DMS79 treated with DMSO at 0.1 percent for 48 hours (cell line): ENCODE data around the gene SUGP2.

Source experiments
- DNase-seq: peaks from one replicate; lab custom pipeline; 2025; lab: John Stamatoyannopoulos, UW

The SUGP2 gene

DNA sequence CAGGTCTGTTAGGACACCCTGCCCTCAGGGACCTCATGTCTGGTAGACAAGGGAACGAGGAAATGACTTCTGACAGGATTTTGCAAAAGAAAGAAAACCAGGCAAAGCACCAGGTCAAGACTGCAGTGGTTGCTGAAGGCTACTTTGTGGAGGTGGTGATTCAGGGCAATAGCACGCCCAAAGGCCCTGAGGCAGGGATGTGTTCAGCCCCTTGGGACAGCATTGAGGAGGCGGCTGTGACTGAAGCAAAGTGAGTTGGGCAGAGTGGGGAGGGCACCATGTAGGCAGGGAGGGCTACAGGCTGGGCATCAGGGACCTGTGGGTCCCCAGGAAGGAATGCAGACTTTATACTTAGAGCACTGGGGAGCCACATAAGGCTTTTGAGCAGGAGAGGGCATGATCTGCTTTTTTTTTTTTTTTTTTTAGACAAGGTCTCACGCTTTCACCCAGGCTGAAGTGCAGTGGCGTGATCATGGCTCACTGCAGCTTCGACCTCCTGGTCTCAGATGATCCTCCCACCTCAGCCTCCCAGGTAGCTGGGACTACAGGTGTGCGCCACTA is 81.5 kb downstream of the SUGP2 start:
- no peak for DNase-seq

DNA sequence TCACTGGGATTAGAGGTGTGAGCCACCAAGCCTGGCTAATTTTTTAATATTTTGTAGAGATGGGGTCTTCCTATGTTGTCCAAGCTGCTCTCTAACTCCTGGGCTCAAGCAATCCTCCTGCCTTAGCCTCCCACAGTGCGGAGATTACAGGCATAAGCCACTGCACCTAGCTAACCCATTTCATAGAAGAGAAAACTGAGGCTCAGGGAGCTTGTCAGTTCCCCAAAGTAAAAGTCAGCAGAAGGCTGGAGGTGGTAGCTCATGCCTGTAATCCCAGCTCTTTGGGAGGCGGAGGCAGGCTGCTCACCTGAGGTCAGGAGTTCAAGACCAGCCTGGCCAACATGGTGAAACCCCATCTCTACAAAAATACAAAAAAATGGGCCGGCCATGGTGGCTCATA is 83.5 kb downstream of the SUGP2 start:
- no peak for DNase-seq

DNA sequence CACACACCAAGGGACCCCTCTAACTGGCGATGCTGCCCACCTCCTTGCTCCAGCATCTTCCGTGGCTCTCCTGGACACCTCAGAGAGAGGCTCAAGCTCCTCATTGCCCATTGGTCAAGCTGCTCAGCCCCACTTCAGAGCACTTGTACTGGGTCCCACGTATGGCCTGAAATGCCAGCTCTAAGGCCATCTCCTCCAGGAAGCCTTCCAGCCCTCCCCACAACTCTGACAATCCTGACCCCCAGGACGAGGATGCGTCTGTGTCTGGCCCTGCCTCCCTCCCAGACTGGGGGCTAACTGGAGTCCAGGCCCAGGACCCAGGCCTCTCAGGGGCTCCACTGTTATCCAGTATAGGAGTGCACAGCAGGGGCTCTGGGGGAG is 84.4 kb downstream of the SUGP2 start:
- DNase-seq: no peak

DNA sequence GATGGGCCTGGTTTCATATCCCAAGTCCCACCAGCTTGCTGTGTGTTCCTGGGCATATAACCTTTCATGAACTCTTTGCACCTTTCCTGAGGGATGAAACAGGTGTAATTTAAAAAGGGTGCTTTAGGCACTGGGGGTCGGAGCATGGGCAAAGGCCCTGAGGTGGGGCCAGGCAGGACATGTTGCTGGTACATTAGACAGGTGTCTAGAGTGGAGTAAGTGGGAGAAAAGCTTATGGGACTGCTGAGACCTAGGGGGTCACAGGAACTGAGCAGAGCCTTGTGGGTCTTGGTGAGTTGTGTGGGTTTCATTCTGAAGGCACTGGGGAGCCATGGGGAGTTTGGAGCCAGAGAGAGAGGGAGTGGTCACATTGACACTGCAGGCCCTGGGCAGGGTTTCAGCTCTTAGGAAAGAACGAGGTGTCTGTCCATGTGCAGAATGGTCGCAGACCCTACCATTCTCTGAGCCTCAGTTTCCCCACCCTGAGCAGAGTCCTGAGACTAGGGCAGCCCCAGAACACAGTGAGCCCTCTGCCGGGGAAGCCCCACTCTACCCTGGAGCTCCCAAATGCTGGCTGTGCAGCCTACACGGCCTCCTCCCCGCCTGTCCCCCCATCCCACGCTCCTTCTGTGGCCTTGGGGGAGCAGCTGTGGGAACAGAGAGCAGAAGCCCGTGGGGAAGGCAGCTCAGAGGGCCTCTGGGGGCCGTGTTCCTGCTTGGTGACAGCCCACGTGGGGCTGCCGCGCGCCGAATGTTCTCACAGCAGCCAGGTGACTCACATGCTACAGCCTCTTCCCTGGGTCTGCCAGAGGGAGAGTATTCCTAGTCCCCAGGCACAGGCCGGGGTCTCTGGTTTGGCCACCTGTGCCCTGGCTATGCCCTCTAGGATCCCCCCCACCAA is 85.0 kb downstream of the SUGP2 start:
- DNase-seq: no peak

DNA sequence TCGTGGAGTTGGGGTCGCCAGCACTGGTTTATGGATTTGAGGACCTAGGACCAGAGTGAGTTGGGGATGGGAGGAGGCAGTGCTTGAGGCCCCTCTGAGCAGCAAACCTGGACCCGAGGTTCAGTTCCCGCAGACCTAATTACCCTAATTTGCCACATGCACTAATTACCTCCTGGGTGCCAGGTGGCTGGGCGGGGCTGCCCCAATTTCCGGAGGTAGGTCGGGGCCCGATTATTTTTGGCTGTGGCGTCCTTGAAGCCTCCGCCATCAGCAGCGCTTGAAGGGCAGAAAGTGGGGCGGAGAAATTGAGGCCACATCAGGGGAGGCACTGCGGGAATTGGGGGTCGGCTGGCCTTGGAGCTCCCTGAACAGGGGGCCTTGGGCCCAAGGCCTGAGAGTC is 86.4 kb downstream of the SUGP2 start:
- DNase-seq: no peak

DNA sequence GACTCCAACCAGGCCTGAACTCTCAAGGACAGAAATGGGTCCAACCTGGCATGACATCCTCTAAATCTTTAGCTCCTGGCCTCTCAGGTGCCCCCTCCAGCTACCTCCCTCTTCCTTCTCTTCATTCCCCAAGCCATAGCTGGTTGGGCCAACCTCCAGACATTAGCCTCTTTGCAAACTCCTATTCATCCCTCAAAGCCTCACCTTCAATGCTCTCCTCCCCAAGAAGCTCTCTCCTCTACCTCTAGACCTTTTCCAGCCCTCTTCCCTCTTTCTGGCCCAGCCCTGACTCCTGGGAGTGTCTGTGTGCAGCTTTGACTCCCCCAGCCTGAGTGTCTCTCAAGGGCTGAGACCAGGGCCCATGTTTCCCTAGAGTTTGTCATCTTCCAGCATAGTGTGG is 87.0 kb downstream of the SUGP2 start:
- no peak for DNase-seq

DNA sequence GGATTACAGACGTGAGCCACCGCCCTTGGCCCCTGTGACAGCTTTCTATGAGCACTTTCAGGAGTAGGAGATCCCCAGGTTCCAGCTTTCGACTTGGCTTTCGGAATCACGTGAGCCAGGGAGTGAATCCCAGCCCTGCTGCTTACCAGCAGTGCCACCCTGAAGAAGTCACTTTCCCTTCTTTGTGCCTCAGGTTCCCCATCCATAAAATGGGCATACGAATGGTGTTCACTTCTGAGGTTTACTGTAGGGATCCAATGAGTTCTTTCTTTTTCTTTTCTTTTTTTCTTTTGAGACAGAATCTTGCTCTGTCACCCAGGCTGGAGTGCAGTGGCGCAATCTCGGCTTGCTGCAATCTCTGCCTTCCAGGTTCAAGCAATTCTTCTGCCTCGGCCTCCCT is 88.0 kb downstream of the SUGP2 start:
- DNase-seq: no peak

DNA sequence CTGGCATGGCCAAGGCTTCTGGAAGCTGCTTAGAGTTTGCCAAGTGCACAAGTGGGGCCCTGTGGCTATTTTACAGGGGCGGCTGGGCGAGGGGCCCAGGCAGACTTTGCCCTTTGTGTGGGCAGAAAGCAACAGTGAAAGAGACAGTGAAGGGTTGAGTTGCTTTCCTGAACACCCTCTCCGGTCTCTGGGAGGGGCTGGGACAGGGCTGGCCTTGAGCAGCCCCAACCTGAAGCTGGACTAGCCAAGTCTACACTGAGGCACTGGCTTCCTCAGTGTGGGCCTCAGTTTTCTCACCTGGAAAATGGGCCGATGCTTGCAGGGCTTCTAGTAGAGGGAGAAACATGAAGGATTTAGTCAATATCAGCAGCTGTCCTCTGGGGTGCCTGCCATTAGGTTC is 89.9 kb downstream of the SUGP2 start:
- DNase-seq: no peak

DNA sequence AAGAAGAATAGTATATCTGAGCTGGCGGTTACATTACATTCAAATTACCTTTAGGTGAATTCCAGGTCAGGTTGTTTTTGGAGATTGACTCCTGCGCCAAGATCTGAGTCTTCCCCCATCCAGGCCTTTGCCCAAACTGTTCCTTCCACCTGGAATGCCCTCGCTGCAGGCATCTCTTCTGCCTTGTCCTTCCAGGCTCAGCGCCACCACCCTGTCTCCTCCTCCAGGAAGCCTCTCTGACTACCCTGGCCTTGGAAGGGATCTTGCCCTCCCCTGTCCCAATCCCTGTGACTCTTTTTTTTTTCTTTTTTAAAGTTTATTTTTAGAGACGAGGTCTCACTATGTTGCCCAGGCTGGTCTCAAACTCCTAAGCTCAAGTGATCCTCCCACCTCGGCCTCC is 90.6 kb downstream of the SUGP2 start:
- DNase-seq: no peak

DNA sequence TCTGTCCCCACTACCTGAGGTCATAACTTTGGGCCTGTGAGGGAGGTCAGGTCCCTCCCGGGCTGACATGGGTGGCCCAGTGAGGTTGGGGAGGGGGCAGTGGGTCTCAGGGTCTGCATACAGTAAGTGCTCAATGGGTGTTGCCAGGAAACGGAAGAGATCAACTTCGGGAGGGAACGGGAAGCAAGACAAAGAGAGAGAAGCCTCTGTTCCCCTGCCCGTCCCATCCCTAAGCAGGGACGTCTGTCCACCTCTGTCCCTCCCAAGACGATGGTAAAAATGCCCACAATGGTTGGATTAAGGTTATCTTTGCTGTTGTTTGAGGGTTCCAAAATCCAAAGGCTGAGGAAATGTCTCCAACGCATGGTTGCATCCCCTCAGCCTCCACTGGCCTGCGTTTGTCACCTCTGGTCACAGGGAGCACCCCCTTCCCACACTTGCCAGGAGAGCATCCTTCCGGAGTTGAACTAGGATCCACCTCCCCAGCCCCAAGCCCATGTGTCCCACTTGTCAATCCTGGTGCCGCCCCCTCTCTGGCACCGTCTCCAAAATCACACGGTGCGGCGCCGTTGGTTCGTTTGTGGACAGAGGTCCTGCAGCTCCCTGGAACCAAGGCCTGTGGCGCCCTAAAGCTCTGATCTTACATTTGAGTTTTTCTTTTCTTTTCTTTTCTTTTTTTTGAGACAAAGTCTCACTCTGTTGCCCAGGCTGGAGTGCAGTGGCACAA is 91.5 kb downstream of the SUGP2 start:
- no peak for DNase-seq
